GM18873 (cell line): ENCODE measurements around the gene POLR2H.
"Not testable (repeated sequence)": the region's sequence is repeated elsewhere in the genome, so short reads cannot be mapped to it uniquely, and the experiment has no call there.

Source experiments
- ATAC-seq: cut with Tn5 transposase; IDR thresholded peaks from one replicate; pipeline ENCODE4 v1.9.1; 2021; ENCODE audit warnings: mild to moderate bottlenecking, moderate library complexity, moderate number of reproducible peaks; ENCODE audit not compliant: unreplicated experiment, low FRiP score

POLR2H gene

DNA sequence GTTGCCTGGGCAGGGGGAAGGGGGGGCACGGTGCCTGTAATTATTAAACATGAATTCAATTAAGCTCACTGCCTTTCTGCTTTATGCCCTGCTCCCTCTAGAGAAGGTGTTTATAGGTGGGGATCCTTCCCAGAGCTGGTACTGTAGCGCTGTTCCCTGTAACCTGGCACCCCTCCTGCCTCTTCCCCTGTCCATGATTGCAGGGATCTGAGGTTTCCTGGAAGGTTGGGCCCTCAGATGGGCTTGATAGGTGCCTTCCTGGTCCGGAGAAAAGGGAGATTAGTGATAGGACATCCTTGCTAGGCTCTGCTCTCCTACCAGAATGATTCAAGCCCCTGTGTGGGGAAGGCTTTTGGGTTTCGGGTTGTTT is 26.2 kb upstream of the POLR2H start:
- ATAC-seq, result no peak

DNA sequence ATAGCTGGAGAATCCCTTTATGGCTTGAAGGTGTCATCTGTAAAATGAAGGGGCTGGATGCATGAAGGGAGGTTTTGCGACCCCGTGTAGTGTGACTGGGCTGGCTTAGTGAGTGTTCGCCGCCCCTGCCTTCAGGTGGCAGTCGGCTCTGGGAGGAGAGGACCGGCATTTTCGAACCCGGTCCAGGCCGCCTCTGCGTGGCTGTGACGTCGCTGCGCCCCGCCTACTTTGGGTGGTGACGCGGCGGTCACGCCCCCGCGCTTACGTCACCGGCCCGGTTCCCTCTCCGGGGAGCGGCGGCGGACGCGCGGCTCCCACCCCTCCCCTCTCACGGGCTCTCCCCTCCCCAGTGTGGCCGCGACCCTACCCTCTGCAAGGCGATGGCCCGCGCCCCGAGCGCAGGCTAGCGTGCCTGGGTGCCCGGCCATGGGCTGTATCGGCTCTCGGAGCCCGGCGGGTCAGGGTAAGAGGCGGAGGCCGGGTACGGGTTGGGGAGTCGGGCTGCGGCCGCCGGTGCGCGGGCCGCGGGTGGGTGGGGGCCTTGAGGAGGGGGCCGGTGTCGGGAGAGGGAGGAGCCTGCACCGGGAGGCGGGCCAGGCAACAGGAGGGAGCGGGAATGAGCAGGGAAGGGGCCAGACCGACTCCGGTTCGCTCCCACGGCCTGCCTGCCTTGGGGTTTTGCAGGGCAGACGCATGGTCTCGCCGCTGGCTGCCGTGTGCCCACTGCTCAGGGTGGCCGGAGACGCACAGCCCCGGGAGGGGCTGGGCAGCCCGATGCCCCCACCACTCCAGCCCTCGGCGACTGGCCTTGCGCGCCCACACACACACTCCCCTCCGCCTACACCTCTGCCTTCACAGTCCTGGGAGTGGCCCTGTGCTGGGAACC is 25.6 kb upstream of the POLR2H start:
- ATAC-seq, result no peak

DNA sequence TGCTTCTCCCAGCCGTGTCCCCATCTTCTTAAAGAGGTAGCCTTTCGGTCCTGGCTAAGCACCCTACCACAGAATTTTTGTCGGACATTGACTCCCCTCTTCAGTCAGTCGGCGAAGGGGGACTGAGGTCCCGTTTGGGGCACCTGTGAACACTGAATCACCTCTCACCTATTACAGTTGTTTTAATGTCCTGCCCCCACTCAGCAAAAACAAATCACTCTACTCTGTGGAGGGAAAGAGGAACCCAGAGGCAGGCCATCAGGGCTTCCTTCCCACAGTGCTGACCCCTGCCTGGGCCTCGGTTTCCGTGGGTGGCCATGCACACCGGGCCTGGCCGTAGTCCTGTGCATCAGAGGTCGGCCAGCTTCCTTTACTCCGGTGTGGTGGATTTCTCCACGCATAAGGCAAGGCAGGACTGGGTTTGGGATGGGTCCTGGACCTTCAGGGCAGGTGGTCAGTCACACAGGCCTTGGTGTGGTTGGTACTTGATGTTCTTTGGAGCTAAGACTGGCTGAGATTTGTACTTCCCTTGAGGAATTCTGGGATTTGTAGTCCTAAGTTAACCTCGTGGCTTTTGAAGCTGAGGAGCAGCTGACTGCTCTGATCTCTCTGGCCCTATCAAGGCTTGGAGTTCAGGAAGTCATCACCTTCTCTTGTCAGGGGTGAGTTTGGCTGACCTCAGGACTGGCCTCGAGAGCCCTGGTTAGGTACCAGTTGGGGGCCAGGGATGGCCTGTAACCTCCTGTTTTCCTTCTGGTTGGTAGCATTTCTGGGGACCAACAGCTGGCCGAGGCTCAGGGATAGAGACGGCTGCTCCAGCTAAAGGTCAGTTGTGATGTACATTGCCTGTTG is 24.7 kb upstream of the POLR2H start:
- ATAC-seq, result no peak

DNA sequence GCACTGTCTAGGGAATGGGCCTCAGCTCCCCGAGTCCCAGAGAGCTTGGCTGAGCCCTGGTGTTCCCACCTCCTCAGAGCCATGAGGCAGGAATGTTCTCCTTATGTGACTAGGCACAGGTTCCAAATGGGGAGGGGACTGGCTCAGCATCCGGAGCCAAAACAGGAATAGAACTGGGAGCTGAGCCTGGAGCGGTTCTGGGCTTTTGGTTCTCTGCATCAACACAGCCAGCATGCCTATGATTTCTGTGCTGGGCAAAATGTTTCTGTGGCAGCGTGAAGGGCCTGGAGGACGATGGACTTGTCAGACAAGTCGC is 24.2 kb upstream of the POLR2H start, which contains the start of gene FAM131A:
TSS of gene FAM131A (plus strand) at position 202 of the 316 bp plus-strand sequence. CDS start at position 233, 31 bp downstream.
- ATAC-seq, result no peak

DNA sequence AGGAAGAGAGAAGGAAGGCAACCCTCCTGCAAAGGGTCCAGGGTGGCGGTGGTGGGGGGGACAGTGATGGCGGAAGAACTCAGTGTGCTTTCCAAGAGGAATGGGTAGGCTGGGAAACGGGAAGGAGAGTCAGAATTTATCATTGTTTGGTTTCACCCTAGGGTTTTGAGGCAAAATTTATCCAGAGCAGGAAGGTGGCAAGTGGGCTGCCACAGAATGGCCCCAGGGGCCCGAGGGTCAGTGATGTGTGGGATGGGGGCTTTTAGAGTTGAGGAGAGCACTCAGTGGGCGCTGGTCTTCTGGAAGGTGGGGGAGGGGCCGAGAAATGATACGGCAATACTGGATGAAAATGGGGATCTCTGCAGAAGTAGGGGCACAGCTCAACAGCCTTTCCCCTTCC is 23.5 kb upstream of the POLR2H start:
- ATAC-seq, result no peak

DNA sequence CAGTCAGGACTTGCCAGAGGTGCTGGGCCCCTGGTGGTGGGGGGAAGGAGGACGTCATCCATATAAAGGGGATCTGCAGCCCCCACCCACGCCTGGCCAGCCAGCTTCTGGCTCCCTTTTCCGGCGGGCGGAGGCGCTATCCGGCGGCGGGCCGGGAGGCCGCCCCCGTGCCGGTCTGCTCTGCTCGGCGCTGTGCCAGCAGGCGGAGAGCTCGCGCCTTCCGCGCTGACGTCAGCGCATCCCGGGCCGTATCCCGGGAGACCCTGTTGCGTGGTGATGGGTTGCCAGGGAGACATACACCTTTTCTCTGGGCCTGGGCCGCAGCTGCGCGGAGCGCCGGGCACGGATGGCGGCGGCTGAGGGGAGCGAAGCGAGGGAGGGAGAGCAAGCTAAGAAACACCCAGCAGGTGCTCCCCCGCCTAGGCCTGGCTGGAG is 23.0 kb upstream of the POLR2H start:
- no peak for ATAC-seq

DNA sequence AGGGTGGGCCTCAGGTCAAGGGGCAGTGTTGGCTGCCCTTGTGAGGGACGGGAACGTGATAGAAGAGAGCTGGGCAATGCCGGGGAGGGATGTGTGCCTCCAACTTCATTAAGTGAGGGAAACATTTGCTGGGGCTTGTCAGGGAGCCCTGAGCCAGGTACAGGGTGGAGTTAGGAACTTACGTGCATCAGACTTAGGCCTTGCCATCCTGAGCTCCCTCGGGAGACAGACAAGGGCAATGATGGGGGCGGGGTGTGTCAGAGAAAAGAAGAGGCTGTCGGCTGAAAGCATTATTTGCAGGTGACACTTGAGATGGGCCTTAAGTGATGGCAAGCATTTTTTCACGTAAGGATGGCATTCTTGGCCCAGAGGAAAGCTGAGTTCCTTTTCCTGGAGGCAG is 22.5 kb upstream of the POLR2H start:
- ATAC-seq, result no peak

DNA sequence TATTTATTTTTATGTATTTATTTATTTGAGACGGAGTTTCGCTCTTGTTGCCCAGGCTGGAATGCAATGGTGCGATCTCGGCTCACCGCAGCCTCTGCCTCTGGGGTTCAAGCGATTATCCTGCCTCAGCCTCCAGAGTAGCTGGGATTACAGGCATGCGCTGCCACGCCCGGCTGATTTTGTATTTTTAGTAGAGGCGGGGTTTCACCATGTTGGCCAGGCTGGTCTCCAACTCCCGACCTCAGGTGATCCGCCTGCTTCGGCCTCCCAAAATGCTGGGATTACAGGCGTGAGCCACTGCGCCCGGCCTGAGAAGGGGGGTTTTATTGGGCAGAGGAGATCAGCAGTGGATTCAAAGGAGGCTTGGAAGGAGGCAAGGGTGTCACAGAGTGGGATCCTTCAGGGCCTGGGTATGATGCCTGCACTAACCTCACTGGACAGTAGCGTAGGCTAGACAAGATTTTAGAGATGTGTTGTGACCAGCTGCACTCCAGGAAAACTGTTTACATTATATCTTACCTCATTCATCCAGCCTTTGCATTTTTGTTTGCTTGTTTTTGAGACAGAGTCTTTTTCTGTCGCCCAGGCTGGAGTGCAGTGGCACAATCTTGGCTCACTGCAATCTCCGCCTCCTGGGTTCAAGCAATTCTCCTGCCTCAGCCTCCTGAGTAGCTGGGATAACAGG is 21.9 kb upstream of the POLR2H start:
- ATAC-seq, result not testable (repeated sequence)

DNA sequence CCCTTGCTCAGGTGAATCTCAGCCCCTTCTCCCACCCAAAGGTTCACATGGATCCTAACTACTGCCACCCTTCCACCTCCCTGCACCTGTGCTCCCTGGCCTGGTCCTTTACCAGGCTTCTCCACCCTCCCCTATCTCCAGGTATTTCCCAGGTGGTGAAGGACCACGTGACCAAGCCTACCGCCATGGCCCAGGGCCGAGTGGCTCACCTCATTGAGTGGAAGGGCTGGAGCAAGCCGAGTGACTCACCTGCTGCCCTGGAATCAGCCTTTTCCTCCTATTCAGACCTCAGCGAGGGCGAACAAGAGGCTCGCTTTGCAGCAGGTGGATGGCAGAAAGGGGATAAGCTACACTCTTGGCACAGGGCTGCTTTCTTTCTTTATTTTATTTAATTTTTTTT is 19.6 kb upstream of the POLR2H start:
- no peak for ATAC-seq

DNA sequence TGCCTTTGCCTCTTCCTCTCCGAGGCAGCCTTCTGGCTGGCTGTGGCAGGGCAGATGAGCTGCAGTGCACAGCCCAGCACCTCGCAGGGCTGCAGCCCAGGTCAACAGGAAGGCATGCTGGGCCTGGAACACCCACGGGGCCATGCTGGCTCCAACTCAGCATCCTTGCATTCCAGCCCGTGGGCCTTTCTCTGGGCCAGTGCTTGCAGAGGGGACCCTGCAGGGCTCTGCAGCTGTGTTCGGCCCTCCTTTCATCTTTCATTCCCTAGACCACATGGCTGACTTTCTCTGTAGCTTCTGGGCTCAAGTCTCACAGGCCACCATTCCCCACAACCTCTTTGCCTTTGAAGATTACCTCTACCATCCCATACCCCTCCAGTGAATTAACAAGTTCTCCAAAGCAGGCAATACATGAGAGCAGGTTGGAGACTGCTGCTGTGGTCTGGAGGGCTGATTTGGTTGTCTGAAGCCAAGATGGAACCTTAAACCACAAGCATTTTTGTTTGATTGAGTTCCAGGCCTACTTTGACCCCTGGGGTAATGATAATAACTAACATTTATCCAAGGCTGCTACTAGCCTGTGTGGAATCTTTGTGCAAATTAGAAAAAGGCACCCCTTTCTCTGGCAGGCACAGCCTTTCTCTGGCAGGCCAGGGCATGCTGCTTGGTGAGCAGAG is 18.2 kb upstream of the POLR2H start:
- ATAC-seq, result no peak

DNA sequence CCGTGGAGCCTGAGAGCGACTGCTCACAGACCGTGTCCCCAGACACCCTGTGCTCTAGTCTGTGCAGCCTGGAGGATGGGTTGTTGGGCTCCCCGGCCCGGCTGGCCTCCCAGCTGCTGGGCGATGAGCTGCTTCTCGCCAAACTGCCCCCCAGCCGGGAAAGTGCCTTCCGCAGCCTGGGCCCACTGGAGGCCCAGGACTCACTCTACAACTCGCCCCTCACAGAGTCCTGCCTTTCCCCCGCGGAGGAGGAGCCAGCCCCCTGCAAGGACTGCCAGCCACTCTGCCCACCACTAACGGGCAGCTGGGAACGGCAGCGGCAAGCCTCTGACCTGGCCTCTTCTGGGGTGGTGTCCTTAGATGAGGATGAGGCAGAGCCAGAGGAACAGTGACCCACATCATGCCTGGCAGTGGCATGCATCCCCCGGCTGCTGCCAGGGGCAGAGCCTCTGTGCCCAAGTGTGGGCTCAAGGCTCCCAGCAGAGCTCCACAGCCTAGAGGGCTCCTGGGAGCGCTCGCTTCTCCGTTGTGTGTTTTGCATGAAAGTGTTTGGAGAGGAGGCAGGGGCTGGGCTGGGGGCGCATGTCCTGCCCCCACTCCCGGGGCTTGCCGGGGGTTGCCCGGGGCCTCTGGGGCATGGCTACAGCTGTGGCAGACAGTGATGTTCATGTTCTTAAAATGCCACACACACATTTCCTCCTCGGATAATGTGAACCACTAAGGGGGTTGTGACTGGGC is 16.8 kb upstream of the POLR2H start:
- no peak for ATAC-seq

DNA sequence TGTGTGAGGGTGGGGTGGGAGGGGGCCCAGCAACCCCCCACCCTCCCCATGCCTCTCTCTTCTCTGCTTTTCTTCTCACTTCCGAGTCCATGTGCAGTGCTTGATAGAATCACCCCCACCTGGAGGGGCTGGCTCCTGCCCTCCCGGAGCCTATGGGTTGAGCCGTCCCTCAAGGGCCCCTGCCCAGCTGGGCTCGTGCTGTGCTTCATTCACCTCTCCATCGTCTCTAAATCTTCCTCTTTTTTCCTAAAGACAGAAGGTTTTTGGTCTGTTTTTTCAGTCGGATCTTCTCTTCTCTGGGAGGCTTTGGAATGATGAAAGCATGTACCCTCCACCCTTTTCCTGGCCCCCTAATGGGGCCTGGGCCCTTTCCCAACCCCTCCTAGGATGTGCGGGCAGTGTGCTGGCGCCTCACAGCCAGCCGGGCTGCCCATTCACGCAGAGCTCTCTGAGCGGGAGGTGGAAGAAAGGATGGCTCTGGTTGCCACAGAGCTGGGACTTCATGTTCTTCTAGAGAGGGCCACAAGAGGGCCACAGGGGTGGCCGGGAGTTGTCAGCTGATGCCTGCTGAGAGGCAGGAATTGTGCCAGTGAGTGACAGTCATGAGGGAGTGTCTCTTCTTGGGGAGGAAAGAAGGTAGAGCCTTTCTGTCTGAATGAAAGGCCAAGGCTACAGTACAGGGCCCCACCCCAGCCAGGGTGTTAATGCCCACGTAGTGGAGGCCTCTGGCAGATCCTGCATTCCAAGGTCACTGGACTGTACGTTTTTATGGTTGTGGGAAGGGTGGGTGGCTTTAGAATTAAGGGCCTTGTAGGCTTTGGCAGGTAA is 16.0 kb upstream of the POLR2H start:
- ATAC-seq, result no peak

DNA sequence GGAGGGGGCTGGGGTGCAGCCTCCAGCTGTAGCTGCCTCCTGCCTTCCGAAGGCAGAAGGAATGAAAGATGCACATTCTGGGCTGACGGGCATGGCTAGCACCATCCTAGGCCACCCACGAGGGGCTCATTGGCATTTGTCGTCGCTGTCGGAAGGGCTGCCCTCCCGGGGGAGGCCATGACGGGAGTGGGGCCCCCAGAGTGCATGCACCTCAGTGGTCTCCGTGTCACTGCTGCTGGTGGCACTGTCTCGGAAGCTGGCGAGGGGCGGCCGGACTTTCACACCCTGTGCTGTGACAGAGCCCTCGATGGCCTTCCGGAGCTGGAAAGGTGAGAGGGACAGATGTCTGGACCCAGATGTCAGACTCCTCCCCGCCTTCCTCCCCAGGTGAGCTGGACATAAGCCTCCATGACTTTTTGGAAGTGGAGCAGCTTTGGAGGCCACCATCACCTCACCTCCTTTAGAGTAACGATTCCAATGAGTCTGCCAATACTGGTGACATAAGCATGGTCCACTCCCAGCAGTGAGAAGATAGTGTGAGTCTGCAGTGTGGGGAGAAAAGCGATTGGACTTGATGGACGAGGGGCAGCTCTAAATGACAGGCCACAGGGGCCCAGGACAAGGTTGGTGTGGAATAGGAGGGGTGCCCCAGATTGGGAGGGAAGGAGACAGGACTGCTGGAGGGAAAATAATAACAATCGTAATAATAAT is 14.9 kb upstream of the POLR2H start:
- ATAC-seq, result no peak

DNA sequence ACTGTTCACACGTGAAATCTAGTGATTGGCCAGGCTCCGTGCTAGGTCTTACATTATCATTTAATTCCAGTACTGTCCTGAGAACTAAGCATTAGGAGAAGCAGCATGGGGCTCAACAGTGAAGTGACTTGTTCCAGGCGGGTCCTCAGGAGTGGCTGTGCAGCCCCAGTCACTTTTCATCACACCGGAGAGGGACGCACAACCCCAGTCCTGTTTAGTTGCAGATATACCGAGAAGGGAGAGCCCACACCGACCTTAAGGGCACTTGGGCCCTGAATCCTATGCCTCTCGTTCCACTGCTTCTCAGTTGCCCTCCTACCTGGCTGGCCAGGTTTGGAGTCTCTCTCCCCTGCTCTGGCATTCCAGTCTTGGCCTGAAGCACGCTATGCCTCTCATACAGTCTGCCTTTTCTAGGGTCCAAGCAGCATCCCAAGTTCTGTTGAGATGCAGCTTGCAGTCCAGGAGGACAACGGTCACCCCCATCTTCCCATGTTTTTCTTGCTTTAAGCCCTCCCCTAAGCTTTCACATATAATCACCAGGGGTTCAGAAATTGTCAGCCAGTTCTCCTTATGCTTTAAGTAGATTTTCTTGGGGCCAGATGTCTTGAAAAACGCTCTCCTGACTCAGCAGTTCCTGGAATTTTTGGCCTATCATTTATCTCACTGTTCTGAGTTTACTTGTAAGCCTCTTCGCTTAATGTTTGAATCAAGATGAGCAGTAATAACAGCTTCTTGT is 14.0 kb upstream of the POLR2H start:
- ATAC-seq, result no peak

DNA sequence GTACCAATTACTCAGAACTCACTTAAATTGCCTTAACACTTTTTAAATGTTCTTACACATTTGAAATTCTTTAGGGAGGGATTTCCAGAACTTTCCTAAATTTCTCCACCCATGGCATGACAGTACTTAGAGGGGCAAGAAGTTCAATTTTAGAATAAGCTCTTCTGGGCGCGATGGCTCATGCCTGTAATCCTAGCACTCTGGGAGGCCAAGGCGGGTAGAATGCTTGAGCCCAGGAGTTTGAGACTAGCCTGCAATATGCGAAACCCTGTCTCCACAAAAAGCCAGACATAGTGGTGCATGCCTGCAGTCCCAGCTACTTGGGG is 13.5 kb upstream of the POLR2H start:
- no peak for ATAC-seq

DNA sequence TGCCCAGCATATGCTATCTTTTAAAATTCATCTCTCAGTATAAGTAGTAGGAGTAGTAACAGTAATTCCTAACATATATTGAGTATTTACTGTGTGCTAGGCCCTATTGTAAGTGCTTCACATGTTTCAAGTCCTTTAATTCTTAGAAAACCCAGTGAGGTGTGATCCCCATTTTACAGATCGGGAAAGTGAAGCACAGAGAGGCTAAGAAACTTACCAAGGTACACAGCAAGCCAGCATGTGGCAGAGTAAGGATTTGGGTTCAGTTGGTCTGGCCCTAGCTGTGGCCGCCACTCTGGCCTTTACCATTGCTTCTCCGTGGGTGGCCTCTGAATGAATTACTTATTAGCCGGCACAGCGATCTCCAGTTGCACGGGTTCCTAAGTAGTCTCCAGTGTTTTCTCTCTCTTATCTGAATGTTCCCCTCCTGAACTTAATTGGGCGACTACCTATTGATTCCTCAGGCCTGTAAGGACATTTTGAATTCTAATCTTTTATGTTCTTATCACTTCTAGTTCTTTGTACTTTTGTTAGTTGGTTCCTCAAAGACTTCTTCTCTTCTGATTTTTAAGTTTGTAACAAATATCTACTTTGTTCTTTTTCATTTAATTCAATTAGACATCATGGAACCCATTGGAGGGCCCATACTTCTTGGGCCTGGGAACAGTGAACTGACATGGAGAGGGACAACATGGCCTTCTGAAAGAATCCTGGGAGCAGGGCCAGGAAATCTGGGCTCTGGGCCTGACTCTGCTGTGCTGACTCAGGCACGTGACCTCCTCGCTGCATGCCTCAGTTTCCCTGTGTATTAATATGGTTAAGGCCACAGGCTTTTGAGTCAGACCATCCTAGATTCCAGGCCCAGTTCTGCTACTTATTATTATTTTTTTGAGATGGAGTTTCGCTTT is 11.7 kb upstream of the POLR2H start:
- ATAC-seq, result no peak

DNA sequence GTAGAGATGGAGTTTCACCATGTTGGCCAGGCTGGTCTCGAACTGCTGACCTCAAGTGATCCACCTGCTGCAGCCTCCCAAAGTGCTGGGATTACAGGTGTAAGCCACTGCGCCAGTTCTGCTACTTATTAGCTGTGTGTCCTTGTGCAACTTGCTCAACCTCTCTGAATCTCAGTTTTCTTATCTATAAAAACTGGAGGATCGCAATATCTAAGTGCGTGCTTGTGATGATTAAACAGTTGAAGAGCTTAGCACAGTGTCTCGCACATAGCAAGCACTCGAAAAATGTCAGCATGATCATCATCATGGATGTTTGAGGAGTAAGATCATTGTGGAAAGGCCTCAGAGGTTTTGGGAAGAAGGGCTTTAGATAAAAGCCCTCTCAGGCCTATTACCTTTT is 10.9 kb upstream of the POLR2H start:
- ATAC-seq, result no peak
